ENCODE results near the gene VCY.
"Not testable (repeated sequence)": the region's sequence is repeated elsewhere in the genome, so short reads cannot be mapped to it uniquely, and the experiment has no call there.

The VCY gene

DNA sequence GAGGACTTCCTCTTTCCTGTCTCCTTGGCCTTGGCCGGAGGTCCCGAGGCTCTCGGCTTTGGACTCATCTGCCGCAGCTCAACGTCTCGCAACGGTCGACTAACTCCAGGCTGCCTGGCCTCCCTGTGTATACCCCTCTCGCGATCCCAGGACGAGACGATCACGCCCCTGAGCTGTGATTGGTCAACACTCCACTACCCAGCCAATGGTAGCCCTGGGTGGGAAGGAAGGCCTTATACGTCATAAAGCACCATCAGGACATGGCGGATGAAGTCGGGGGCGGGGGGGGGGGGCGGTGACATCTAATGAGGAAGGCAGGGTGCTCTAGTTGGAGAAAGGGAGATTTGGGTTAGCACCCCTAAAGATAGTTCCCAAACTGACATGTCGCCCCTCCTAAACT lies at the start of gene VCY:
Gene VCY, minus strand, starts transcription at position 101 of the 400 bp plus-strand sequence. Its CDS starts 33 bp downstream, at position 68.
- DNase-seq (ENCODE audit: low spot score); POLR2A ChIA-PET (ENCODE audit: low non-redundant PET); CTCF ChIA-PET; H3K27ac ChIP-seq: not testable (repeated sequence)

DNA sequence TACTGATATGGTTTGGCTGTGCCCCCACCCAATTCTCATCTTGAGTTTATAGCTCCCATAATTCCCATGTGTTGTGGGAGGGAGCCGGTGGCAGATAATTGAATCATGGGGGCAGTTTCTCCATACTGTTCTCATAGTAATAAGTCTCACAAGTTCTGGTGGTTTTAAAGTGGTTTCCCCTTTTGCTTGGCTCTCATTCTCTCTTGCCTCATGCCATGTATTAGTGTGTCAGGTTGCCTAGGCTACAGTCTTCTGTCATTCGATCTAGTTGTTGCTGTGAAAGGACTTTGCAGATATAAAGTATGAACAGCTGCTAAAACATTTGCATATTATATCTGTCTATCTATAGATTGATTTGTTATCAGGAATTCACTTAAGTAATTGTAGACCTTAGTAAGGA lies 44.1 kb upstream of the VCY start:
- DNase-seq (ENCODE audit: low spot score); H3K27ac ChIP-seq; POLR2A ChIA-PET (ENCODE audit: low non-redundant PET); CTCF ChIA-PET: not testable (repeated sequence)

DNA sequence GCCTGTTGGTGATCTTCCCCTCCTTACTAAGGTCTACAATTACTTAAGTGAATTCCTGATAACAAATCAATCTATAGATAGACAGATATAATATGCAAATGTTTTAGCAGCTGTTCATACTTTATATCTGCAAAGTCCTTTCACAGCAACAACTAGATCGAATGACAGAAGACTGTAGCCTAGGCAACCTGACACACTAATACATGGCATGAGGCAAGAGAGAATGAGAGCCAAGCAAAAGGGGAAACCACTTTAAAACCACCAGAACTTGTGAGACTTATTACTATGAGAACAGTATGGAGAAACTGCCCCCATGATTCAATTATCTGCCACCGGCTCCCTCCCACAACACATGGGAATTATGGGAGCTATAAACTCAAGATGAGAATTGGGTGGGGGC lies 25.6 kb upstream of the VCY start:
- CTCF ChIA-PET; DNase-seq (ENCODE audit: low spot score); H3K27ac ChIP-seq; POLR2A ChIA-PET (ENCODE audit: low non-redundant PET): not testable (repeated sequence)

DNA sequence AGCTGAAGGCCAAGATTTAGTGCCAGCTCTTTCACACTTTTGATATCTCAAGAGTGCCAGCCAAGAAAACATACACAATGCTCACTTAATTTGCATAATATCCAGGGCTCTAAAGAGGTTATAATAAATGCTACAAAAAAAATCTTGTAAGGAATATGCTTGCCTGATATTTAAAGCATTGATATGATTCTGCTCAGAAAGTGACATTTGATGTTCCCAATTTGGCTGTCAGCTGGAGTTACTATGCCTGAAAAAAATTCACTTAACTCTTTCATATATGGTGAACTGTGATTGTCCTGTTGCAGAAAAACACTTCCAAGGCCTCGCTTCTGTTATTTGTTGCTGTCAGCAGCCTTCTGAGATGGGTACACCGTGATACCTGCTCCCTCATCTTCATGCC lies 43.9 kb downstream of the VCY start:
- CTCF ChIA-PET; H3K27ac ChIP-seq; POLR2A ChIA-PET (ENCODE audit: low non-redundant PET); DNase-seq (ENCODE audit: low spot score): not testable (repeated sequence)

All from RWPE1 (cell line).